IPS-NIHi11 (cell line): ENCODE results near the gene GPR82.
"Not testable (repeated sequence)": the region's sequence is repeated elsewhere in the genome, so short reads cannot be mapped to it uniquely, and the experiment has no call there.

Experiments used
- DNase-seq: peaks from one replicate; pipeline ENCODE4 v3.0.0; 2012; ENCODE audit warnings: mixed read lengths, low spot score

Gene GPR82

GRCh38 chrX:41723826-41724225, at the start of gene GPR82:
Gene GPR82 (plus strand): TSS chrX:41724181. CDS start chrX:41727027, 2,846 bp downstream.
- no peak for DNase-seq

GRCh38 chrX:41676361-41676760, 47.6 kb upstream of the GPR82 start:
- DNase-seq: not testable (repeated sequence)

GRCh38 chrX:41677183-41678060, 46.6 kb upstream of the GPR82 start:
- no peak for DNase-seq

DNA sequence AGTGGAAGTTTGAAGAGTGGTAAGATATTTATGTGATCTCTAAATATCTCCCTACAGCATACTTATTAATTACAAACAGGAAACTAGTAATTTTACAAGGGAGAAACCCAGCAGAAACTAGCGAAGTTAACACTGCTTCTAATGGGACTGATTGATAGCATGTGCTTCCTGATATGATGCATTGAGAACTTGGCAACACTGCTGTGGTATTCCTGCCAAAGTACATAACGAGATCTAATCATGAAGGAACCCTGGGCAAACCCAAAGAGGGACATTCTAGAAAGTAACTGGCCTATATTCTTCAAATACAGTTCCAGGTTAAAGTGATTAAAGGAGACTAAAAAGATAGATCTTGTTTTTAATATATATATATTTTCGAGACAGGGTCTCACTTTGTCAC, 39.8 kb upstream of the GPR82 start:
- DNase-seq: no peak

- no peak for DNase-seq
Measured at GRCh38 chrX:41684940-41685339, 39.0 kb upstream of the GPR82 start.

DNA sequence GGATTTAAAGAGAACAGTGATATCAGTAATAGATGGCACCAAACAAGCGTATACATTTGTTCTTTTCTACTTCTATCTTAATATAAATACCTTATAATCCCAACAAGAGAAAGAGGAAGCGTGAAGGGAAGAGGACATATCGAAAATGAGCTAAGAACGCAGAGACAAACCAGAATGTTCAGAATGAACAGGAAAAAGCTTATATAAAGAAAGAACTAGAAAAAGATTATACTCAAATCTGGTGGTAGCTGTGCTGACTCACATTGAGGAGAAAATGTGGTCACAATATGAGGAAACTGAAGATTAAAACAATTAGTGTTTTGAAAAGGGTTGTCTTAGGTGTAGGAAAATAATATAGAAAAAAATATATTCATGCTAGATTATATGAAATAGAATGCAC, 37.2 kb upstream of the GPR82 start:
- no peak for DNase-seq

DNA sequence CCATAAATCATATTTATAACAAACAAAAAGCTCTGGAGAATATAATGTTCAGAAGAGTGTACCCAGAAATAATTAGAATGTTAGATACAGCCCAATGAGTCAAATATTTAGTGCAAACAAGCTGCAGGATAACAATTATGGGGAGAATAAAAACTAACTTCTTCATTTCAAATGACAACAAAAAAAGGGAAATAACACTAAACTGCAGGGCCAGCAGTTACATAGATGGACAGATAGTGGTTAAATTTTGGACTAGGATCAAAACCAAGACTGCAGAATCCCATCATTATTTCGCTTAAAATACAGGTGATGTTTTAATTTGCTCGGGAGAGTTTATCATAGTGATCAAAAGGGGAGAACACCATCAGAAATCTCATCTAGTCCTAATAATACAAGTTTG, 35.8 kb upstream of the GPR82 start:
- DNase-seq: no peak

- DNase-seq: no peak
Measured at GRCh38 chrX:41688835-41689234, 35.1 kb upstream of the GPR82 start, which contains the start of gene GPR34. Gene GPR34 (plus strand): TSS chrX:41688973. CDS start chrX:41695634, 6,661 bp downstream.

DNA sequence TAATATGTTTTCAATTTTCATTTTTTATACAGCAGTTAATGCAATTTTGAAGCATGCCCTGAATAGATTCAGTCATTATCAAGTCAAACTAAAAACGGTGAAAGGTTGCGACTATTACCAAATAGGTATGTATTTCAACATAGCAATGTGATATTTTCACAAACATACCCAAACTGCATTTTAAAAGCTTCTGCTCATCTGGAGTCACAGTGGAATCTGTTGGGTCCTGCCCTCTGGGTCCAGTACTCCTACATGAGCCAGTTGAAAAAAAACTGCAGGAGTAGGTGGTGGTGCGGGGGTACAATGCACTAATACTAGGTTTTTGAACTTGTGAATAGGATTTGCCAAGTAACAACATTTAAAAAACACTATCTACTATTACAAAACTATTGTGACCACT, 34.3 kb upstream of the GPR82 start:
- no peak for DNase-seq

DNA sequence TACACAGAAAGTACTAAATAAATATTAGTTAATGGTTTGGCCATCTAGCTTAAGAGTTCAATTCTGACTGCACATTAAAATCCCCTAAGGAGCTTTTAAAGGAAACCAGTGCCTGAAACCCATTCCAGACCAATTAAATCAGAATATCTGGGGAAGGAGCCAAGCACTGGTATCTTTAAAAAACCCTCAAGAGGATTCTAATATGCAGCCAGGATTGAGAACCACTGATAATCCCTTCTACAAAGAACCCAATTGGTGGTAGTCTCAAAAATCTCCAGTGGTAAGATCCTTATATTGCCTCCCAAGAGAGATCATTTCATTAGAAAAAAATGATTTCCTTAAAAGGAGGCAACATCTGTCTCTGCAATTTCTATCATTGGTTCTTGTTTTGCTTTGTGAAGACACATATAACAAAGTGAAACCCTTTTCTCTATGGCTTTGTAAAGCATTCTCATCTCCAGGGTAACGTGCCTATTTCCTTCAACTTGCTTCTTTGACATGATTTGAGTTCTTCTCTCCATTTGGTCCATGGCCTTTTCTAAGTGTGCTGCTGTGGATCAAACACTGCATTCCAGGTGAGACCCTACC, 31.7 kb upstream of the GPR82 start:
- no peak for DNase-seq

DNA sequence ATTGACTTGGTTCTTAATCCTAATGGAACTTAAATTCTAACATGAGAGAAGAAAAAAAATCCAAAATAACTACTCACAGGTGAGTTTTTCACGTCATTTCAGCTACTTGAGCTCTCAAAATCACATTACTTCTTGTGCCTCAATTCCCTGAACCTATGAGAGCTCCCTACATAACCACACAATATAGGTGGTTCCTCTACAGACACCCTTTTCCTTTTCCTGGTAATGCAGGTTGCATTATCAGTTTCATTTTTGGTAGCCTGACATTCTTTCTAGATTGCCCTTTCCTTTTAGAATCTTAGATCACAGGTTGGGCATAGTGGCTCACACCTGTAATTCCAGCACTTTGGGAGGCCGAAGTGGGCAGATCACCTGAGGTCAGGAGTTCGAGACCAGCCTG, 31.0 kb upstream of the GPR82 start:
- no peak for DNase-seq

- DNase-seq: no peak
Measured at GRCh38 chrX:41695426-41695825, 28.6 kb upstream of the GPR82 start.

- DNase-seq: no peak
Measured at GRCh38 chrX:41703574-41704029, 20.4 kb upstream of the GPR82 start.

GRCh38 chrX:41705042-41705441, 18.9 kb upstream of the GPR82 start:
- DNase-seq: no peak

- no peak for DNase-seq
Measured at GRCh38 chrX:41705680-41706374, 18.2 kb upstream of the GPR82 start.

DNA sequence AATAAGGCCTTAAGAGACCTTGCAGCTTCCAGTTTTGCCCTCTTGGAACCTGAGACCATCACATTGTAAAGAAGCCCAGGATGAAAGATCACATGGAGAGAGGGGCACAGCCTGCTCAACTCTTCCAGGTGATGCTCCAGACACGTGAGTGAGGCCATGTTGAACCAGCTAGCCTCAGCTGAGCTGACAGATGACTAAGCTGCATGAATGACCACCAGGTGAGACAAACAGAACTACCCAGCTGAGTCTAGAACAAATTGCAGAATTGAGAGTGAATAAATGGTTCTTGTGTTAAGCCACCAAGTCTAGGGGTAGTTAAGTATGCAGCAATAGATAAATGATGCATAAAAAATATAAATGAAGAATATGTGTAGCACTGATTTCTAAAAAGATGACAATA, 16.8 kb upstream of the GPR82 start:
- DNase-seq: no peak

DNA sequence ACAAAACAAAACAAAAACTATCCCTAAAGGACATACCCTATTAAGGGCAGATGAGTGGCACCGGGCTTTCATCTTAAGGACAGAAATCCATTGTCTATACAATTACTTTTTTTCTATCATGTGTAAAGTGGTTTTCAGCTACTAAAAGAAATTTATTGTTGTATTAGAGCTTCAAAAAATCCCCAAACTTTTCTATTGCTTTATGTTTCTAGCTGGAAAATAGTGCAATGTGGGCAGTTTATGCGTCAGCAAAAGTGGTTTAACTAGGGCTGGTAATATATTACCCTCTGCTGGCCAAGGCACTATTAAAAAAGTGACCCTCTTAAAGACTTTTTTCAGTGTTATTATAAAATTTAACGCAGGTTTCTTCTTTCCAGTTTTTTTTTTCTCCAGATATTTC, 15.5 kb upstream of the GPR82 start:
- no peak for DNase-seq

DNA sequence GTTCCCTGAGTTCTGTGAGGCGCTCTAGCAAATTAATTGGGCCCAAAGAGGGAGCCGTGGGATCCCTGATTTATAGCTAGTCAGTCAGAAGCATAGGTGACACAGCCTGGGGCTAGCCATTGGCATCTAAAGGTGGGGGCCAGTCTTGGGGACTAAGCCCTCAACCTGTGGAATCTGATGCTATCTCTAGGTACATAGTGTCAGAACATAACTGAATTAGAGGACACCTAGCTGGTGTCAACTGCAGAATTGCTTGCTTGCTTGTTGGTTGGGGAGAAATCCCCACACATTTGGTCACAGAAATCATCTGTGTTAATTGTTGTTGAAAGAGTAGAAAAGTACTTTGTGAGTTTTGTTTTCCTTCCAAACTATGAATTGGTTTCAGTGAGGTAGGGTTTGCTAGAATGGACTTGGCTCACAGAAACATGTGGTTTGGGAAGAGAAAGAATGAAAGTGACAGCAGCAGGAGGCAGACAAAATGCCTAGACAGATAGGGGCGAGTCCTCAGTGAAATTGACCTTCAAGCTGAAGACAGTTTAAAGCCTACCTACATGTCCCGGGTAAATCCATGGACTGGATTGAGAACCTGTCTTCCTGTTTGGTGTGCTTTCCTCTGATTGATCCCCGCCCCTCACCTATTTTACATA, 12.8 kb upstream of the GPR82 start:
- DNase-seq: no peak

DNA sequence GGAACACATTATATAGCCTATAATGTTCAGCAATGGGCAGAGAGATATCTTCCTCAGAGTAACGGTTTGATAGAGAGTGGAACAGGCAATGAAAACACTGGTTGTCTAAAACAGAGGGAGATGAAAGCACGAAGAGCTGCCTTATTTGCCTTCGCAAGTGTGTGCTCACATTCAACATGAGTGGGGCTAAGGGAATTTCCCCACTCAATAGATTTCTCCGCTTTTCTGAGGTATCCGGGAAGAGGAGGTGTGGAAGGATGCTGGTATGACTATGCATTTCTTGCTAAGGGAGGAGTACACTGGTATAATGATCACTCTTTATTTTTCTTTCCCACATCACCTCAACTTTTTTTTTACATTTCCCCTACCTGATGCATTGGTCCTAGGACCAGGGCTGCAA, 7.8 kb upstream of the GPR82 start:
- DNase-seq: no peak

DNA sequence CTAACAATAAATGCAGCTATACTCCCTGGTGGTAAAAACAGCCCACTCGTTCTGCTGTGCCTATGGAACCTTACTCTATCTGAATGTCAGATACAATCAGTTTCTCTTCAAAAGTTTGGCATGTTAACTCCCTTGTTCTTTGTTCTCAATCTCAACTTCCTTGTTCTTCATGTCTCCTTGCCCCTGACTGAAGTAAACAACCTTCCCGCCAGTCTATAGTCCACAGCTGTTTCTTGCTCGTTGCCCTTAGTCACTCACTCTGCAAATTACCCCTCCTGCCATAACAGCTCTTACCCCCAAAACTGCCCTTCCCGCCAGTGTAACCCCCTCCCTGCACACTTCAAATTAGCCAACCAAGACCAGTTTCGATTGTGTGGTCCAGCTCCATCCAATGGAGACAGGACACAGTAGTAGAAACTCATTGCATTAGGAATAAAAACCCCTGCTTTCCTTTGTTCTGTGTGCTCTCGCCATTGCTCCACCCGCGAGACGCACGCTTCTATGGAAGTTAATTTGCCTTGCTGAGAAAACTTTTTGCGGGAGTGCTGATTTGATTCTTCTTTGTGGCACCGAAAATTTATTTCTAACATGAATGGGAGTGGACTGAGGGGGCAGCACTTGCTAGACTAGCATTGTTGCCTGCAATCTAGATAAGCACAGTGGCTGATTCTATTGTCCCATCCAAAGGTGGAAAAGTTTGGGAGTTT, 7.1 kb upstream of the GPR82 start:
- no peak for DNase-seq

DNA sequence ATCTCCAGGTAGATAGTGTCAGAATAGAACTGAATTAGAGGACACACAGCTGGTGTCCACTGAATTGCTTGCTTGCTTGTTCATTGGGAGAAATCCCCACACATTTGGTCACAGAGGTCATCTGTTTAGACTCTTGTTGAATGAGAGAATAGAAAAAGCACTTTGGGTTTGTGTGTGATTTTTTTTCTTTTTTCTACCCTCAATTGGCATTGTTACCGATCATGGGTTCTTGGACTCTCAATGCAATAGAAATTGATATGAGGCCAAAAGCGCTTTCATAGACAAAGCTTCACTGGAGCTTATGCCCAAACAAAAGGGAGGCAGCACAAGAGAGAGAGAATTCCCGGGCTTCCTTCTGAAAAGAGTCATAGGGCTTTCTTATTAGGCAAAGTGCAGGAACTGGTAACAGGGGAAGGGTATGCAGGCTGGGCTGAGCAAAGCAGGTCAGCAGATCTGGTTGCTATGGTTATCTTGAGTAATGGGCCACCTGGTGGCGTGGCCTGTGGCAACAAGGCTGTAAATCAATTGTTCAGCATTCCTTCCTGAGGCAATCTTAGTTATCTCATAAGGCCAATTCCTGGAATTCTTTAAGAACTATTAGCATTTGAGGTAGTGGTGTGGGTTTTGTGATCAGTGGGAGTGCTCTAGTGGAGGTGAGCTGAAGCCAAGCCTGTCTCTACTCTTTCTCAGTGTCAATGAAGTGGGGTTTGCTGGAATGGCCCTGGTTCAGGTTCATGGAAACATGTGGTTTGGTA, 5.3 kb upstream of the GPR82 start:
- DNase-seq: peak; percentile 20
